Naive thymus-derived CD4-positive, alpha-beta T cell (primary cell): ENCODE data around the gene DCTN4. TPM values are rescaled to one million over a fixed set of nuclear protein-coding genes. Genes with fewer than 3 reads are reported as not detected.

Experiments
- ATAC-seq: fragments of 150-1000 bp; cut with Tn5 transposase; 2 replicates; pipeline ENCODE4 v1.10.0; 2021; ENCODE audit warnings: mild to moderate bottlenecking, moderate library complexity
- CTCF ChIA-PET: fragments of 350-600 bp; sonication (Branson Sonifier 250); formaldehyde crosslinking; loops from one replicate; lab custom pipeline; 2021; ENCODE audit warnings: antibody characterized with exemption; lab: Charles Lee
- POLR2A ChIA-PET: fragments of 350-600 bp; sonication (Branson Sonifier 250); formaldehyde crosslinking; loops from one replicate; lab custom pipeline; 2021; ENCODE audit warnings: antibody characterized with exemption, inconsistent platforms; lab: Charles Lee
- DNase-seq, 9 donors: peaks; one replicate each; pipeline versions ENCODE4 v3.0.0 to v3.0.0-alpha.2; 2020 to 2022; ENCODE audit warnings: mixed read lengths in 1 of 9
- H3K27ac ChIP-seq: one replicate; pipeline ENCODE4 v1.7.0; 2013; ENCODE audit warnings: mild to moderate bottlenecking, low read depth, low read length, moderate library complexity
- H3K27me3 ChIP-seq, 2 donors: one replicate each; pipeline ENCODE4 v1.7.0; 2013; ENCODE audit warnings: low read length in 2 of 2, mild to moderate bottlenecking in 2 of 2, moderate library complexity in 2 of 2; ENCODE audit not compliant: control insufficient read depth in 2 of 2, insufficient read depth in 2 of 2
- H3K36me3 ChIP-seq, 3 experiments: 1 replicate in 2 of 3; 2 replicates in 1 of 3; pipeline ENCODE4 v1.7.0; 2013; ENCODE audit warnings: low read length in 3 of 3, mild to moderate bottlenecking in 3 of 3, moderate library complexity in 1 of 3; ENCODE audit not compliant: insufficient read depth in 3 of 3, control insufficient read depth in 2 of 3
- H3K4me1 ChIP-seq, 2 donors: one replicate each; pipeline ENCODE4 v1.7.0; 2013; ENCODE audit warnings: low read length in 2 of 2, mild to moderate bottlenecking in 2 of 2, moderate library complexity in 1 of 2; ENCODE audit not compliant: control insufficient read depth in 2 of 2, insufficient read depth in 2 of 2
- H3K4me3 ChIP-seq: 2 replicates; pipeline ENCODE4 v1.7.0; 2013; ENCODE audit warnings: mild to moderate bottlenecking, low read length
- H3K9me3 ChIP-seq, 3 experiments: 1 replicate in 2 of 3; 2 replicates in 1 of 3; pipeline ENCODE4 v1.7.0; 2013; ENCODE audit warnings: low read length in 3 of 3; ENCODE audit not compliant: control insufficient read depth in 2 of 3
- H3K27ac Mint-ChIP-seq, 9 donors: one replicate each; pipeline ENCODE4 v1.8.0; 2020 to 2022; ENCODE audit warnings: mixed read lengths in 9 of 9, mild to moderate bottlenecking in 8 of 9, moderate library complexity in 5 of 9, inconsistent platforms in 2 of 9
- H3K27me3 Mint-ChIP-seq, 5 donors: one replicate each; pipeline ENCODE4 v1.8.0; 2021 to 2022; ENCODE audit warnings: mixed read lengths in 5 of 5, mild to moderate bottlenecking in 1 of 5
- H3K36me3 Mint-ChIP-seq, 5 donors: one replicate each; pipeline ENCODE4 v1.8.0; 2020 to 2022; ENCODE audit warnings: mixed read lengths in 5 of 5, mild to moderate bottlenecking in 3 of 5, inconsistent platforms in 1 of 5
- H3K4me1 Mint-ChIP-seq, 7 donors: one replicate each; pipeline ENCODE4 v1.8.0; 2020 to 2022; ENCODE audit warnings: mixed read lengths in 7 of 7, mild to moderate bottlenecking in 3 of 7, inconsistent platforms in 1 of 7
- H3K4me3 Mint-ChIP-seq, 10 donors: one replicate each; pipeline ENCODE4 v1.8.0; 2020 to 2022; ENCODE audit warnings: mild to moderate bottlenecking in 10 of 10, mixed read lengths in 10 of 10, moderate library complexity in 6 of 10, inconsistent platforms in 2 of 10
- H3K9me3 Mint-ChIP-seq, 11 donors: one replicate each; pipeline ENCODE4 v1.8.0; 2020 to 2022; ENCODE audit warnings: mixed read lengths in 11 of 11, mild to moderate bottlenecking in 4 of 11, inconsistent platforms in 1 of 11, moderate library complexity in 1 of 11
- intact Hi-C, 2 donors: fragments of 100-400 bp; cut with micrococcal nuclease; formaldehyde crosslinking; loops; one replicate each; pipeline ENCODE4 v1.15.1; 2023
- polyA plus RNA-seq, 2 donors: library from polyadenylated mRNA; unstranded; fragments of 300-500 nt; fragmentation: Illumina TruSeq; gene quantifications; one replicate each; pipeline ENCODE4 v1.2.3, GENCODE V29; 2021
- total RNA-seq, 6 experiments: library from RNA in 5 of 6; stranded (reverse) in 5 of 6; gene quantifications; 1 replicate in 5 of 6; 2 replicates in 1 of 6; pipeline ENCODE4 v1.2.3 and lab custom pipeline; 2021 to 2026

The DCTN4 gene
- total and polyA plus RNA-seq, 7 experiments from 2014 or later = 9.5 to 88.2 (median 46.8) TPM

DNA sequence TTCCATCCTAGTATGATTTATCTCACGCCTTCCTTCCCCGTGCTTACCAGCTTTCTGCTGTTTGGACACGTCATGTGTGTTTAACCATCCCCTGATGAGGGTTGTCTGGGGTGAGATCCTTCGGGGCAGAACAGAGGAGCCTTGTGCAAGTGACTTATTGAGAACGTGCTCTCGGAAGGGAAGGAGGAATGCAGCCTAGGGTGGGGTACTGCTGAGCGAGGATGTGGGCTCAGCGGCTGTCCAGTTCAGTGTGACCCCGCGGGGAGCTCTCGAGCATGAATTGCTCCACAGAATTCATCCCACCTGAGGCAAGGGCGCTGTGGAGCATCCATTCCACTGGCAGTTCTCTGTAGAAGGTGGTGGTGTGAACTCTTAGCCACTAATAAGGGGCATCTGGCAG is 93.8 kb downstream of the DCTN4 start:
- Histone ChIP-seq H3K9me3 (no peaks in the 10 kb centered on the region), H3K27me3 (peaks cover 0 to 4% of the 10 kb centered on the region in 2 donors), H3K4me3 (no peak overlapping the region), H3K4me1 (no peaks in the 10 kb centered on the region), H3K36me3 (no peaks in the 10 kb centered on the region), H3K27ac (no peak overlapping the region)
- intact Hi-C loops = no loop called here
- H3K4me1 Mint-ChIP-seq = no peaks in the 10 kb centered on the region
- DNase-seq (no peak), ATAC-seq (no peak)
- H3K27ac Mint-ChIP-seq = no peak overlapping the region
- CTCF ChIA-PET = no interaction called here
- H3K27me3 Mint-ChIP-seq = peaks cover 3 to 16% (median 6%) of the 10 kb centered on the region in 5 donors
- H3K36me3 Mint-ChIP-seq = no peaks in the 10 kb centered on the region
- H3K9me3 Mint-ChIP-seq = no peaks in the 10 kb centered on the region
- POLR2A ChIA-PET = no interaction called here
- H3K4me3 Mint-ChIP-seq = no peak overlapping the region

DNA sequence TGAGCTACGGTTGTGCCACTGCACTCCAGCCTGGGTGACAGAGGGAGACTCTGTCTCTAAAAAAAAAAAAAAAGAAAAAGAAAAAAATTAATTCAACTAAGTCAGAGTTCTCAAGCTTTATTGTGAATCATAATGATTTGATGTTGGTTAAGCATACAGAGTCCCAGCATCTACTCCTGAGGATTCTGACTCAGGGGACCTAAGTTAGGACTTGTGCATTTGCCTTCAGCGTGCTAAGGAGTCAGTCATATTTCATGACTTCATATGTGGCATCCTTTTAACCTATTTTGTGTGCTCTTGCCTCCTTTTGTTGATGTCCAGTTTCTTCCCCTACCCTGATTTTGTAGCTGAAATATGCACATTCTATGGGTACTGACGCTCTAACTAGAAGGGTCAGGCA is 94.9 kb downstream of the DCTN4 start:
- ChIA-PET CTCF (no interaction called here), POLR2A (no interaction called here)
- Mint-ChIP-seq H3K27ac (no peak overlapping the region), H3K27me3 (peaks cover 0 to 11% (median 4%) of the 10 kb centered on the region in 5 donors), H3K36me3 (no peaks in the 10 kb centered on the region), H3K4me1 (no peaks in the 10 kb centered on the region), H3K4me3 (no peak overlapping the region), H3K9me3 (no peaks in the 10 kb centered on the region)
- Histone ChIP-seq H3K4me3 (no peak overlapping the region), H3K36me3 (no peaks in the 10 kb centered on the region), H3K4me1 (no peaks in the 10 kb centered on the region), H3K9me3 (no peaks in the 10 kb centered on the region), H3K27me3 (no peaks in the 10 kb centered on the region), H3K27ac (no peak overlapping the region)
- ATAC-seq (no peak), DNase-seq (no peak)
- intact Hi-C loops = no loop called here

DNA sequence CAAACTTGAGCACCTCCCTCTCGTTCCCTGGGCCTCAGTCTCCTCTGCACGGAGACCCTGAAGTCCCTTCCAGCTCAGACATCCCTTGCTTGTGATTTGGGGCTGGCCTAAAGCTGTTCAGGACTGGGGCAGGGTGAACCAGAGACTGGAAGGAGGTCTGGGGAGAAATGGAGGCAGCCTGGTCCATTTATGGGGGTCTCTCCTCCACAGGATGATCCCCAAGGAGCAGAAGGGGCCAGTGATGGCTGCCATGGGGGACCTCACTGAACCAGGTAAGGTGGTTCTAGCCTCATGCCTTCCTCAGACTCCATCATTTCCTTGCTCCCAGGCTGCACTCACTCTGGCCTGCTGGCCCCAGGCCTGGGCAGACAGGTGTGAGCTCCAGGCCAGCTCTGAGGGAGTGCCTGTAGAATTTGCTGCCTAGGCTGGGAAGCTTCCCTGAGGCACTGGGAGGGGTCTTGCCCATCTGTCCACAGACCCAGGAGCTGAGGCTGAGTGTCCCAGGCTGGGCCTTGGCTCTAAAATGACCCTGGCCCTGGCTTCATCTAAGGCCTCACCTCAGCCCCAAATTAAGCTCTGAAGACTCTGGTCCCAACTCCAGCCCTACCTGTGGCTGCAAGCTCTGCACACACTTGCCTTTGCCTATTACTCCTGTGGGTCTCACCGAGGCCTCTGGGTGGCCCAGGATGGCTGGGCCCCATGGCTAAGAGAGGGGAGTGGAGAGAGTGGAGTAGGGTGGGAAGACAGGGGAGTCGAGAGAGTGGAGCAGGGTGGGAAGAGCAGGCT is 95.9 kb downstream of the DCTN4 start:
- Histone ChIP-seq H3K36me3 (no peaks in the 10 kb centered on the region), H3K27ac (no peak overlapping the region), H3K4me3 (no peak overlapping the region), H3K27me3 (no peaks in the 10 kb centered on the region), H3K9me3 (no peaks in the 10 kb centered on the region), H3K4me1 (no peaks in the 10 kb centered on the region)
- DNase-seq (no peak), ATAC-seq (no peak)
- ChIA-PET POLR2A (no interaction called here), CTCF (no interaction called here)
- H3K9me3 Mint-ChIP-seq = no peaks in the 10 kb centered on the region
- peaks cover 0 to 11% (median 4%) of the 10 kb centered on the region in 5 donors for H3K27me3 Mint-ChIP-seq
- H3K4me1 Mint-ChIP-seq = no peaks in the 10 kb centered on the region
- intact Hi-C loops = no loop called here
- H3K36me3 Mint-ChIP-seq = no peaks in the 10 kb centered on the region
- no peak overlapping the region for H3K4me3 Mint-ChIP-seq
- peak overlapping the region in 1 of 9 donors; percentile 74 for H3K27ac Mint-ChIP-seq

DNA sequence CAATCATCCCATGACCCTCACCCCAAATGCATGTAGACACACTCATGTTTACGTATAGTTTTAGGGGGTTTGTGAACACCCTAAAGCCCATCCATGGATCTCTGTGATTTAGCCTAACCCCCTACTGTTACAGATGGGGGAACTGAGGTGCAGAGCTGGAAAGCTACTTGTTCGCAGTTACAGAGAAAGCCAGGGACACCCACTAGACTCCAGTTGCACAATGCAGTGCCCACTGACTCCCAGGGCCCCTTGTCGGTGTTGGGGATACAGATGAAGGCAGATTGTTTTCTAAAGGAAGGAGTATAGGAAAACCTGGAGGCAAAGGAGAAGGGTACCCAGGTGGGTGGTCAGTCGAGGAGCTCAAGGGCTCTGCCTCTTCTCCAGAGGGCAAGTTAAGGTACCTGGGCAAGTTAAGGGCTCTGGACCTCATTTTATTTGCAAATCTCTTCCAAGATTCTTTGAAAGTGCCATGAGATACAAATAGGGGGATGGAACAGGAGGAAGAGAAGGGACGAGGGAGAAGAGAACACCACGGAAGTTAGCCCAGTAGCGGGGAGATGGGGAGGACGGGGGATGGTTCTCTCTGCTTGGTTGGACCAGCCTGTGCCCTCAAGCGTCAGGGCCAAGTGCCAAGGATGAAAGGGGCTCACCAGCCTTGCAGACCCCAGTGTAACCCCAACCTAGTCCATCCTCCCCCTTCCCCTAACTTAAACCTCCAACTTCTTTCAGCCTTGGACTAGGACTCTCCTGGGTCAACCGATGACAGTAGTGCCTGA is 96.8 kb downstream of the DCTN4 start:
- Histone ChIP-seq H3K27me3 (no peaks in the 10 kb centered on the region), H3K4me1 (no peaks in the 10 kb centered on the region), H3K36me3 (no peaks in the 10 kb centered on the region), H3K9me3 (no peaks in the 10 kb centered on the region), H3K4me3 (no peak overlapping the region), H3K27ac (no peak overlapping the region)
- H3K27ac Mint-ChIP-seq = peak overlapping the region in 1 of 9 donors; percentile 20
- H3K4me1 Mint-ChIP-seq = peaks cover 0 to 9% (median 5%) of the 10 kb centered on the region in 7 donors
- POLR2A ChIA-PET = no interaction called here
- no peak for DNase-seq
- peaks cover 0 to 11% (median 4%) of the 10 kb centered on the region in 5 donors for H3K27me3 Mint-ChIP-seq
- peaks cover 0 to 2% (median 0%) of the 10 kb centered on the region in 11 donors for H3K9me3 Mint-ChIP-seq
- H3K36me3 Mint-ChIP-seq = no peaks in the 10 kb centered on the region
- no peak for ATAC-seq
- CTCF ChIA-PET = no interaction called here
- H3K4me3 Mint-ChIP-seq = no peak overlapping the region
- intact Hi-C loops = no loop called here

DNA sequence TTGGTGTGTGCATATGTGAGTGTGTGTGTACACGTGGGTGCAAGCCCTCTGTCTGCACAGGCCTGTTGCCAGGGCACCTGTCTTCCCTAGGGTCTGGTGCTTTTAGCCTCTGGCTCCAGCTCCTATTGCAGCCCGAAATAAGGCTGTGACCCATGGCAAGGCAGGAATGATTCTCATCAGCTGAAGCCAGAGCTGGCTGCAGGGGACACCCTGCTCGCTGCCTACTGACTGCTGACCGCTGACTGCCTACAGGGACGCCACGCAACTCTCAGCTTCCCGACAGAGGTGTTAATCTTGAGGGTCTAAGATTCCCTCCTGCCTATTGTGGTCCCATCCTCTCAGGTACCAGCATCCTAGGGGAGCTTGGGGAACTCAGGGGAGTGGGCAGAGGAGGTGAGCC is 97.7 kb downstream of the DCTN4 start, which contains the start of gene MYOZ3:
MYOZ3 (plus strand) TSS at position 166 of the 400 bp plus-strand sequence. CDS start 1,691 bp downstream, outside the sequence.
- Mint-ChIP-seq H3K27me3 (peaks cover 0 to 11% (median 4%) of the 10 kb centered on the region in 5 donors), H3K27ac (peak within 1 kb of the TSS in 1 of 9 donors; percentile 20)

DNA sequence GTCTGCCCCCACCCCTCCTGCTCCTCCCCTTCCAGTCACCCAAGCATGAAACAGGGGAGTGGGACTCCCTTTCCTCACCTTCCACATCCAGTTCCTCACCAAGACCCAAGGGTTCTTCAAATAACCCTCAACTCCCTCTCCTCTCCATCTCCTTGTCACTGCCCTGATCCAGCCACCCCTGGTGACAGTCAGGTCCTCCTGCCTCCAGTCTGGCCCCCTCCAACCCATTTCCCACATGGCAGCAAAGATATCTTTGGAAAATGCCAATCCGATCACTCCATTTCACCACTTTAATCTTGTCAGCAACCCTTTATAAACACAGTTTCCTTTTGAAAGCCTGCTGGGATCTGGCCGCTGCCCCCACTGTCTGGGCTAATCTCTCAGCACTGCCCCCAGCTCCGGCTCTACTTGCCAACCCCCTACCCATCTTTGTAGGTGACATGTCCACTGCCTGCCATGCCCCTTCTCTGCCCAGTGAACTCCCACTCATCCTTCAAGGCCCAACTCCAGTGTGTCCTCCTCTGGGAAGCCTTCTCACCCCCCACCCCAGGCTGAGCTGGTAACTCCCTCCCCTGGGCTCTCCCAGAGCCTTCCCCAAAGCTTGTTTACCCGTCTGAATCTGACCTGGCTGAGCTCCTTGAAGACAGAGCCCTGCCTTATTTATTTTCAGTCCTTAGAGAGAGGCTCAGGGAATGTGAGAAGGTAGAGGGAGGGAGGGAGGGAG is 98.5 kb downstream of the DCTN4 start:
- Histone ChIP-seq H3K27ac (no peak overlapping the region), H3K9me3 (no peaks in the 10 kb centered on the region), H3K4me1 (peaks cover 0 to 4% of the 10 kb centered on the region in 2 donors), H3K36me3 (no peaks in the 10 kb centered on the region), H3K27me3 (no peaks in the 10 kb centered on the region), H3K4me3 (no peak overlapping the region)
- ATAC-seq (no peak), DNase-seq (no peak)
- Mint-ChIP-seq H3K27me3 (peaks cover 0 to 16% (median 4%) of the 10 kb centered on the region in 5 donors), H3K4me1 (peaks cover 0 to 12% (median 5%) of the 10 kb centered on the region in 7 donors), H3K4me3 (no peak overlapping the region), H3K36me3 (no peaks in the 10 kb centered on the region), H3K9me3 (peaks cover 0 to 2% (median 0%) of the 10 kb centered on the region in 11 donors), H3K27ac (no peak overlapping the region)
- intact Hi-C loops = no loop called here
- ChIA-PET POLR2A (no interaction called here), CTCF (no interaction called here)

More for the DNA sequence above, 97.7 kb downstream of the DCTN4 start, which contains the start of gene MYOZ3:
- intact Hi-C loops = no loop called here
- Mint-ChIP-seq H3K36me3 (no peaks in the 10 kb centered on the region), H3K4me3 (no peak within 1 kb of the TSS), H3K9me3 (peaks cover 0 to 2% (median 0%) of the 10 kb centered on the region in 11 donors), H3K4me1 (peaks cover 0 to 10% (median 5%) of the 10 kb centered on the region in 7 donors)
- Histone ChIP-seq H3K4me3 (no peak within 1 kb of the TSS), H3K4me1 (peaks cover 0 to 2% of the 10 kb centered on the region in 2 donors), H3K27me3 (no peaks in the 10 kb centered on the region), H3K36me3 (no peaks in the 10 kb centered on the region), H3K27ac (no peak within 1 kb of the TSS), H3K9me3 (no peaks in the 10 kb centered on the region)
- POLR2A ChIA-PET = no interaction called here
- CTCF ChIA-PET = interaction anchor here (0.6 kb wide), 1 partner anchor 210 kb away, joined by 4 read pairs; no protein-coding TSS in a partner anchor
- ATAC-seq = no peak
- no peak for DNase-seq
